Suprapubic skin (tissue), 4 donors: Measurements from ENCODE around the gene ARID1B. TPM values are rescaled to one million over a fixed set of nuclear protein-coding genes. Genes with fewer than 3 reads are reported as not detected.

Experiments
- DNase-seq, 2 donors: peaks; one replicate each; pipeline ENCODE4 v3.0.0-alpha.2; 2019; ENCODE audit warnings: low spot score in 2 of 2
- H3K27ac ChIP-seq: fragments of 200-600 bp; sonication (generic); one replicate; pipeline ENCODE4 v1.5.1; 2019
- H3K27me3 ChIP-seq: fragments of 200-600 bp; sonication (generic); one replicate; pipeline ENCODE4 v1.5.1; 2019
- H3K36me3 ChIP-seq: fragments of 200-600 bp; sonication (generic); one replicate; pipeline ENCODE4 v1.5.1; 2019
- H3K4me1 ChIP-seq: fragments of 200-600 bp; sonication (generic); one replicate; pipeline ENCODE4 v1.5.1; 2019
- H3K4me3 ChIP-seq: fragments of 200-600 bp; sonication (generic); one replicate; pipeline ENCODE4 v1.5.1; 2019; ENCODE audit warnings: mild to moderate bottlenecking
- H3K9me3 ChIP-seq: fragments of 200-600 bp; sonication (generic); one replicate; pipeline ENCODE4 v1.5.1; 2019
- CTCF ChIP-seq, 2 donors: fragments of 200-600 bp in 1 of 2; fragments of 450-650 bp in 1 of 2; sonication (generic) in 1 of 2; IDR thresholded peaks; one replicate each; pipeline ENCODE4 v1.5.1; 2016 to 2019; ENCODE audit warnings: antibody characterized with exemption in 2 of 2, mild to moderate bottlenecking in 1 of 2, moderate library complexity in 1 of 2
- EP300 ChIP-seq: sonication (generic); formaldehyde crosslinking; IDR thresholded peaks from one replicate; pipeline ENCODE4 v1.6.1; 2017; ENCODE audit warnings: antibody characterized with exemption
- POLR2A ChIP-seq, 2 donors: fragments of 450-650 bp; IDR thresholded peaks; one replicate each; pipeline ENCODE4 v1.6.1; 2017; ENCODE audit warnings: antibody characterized with exemption in 2 of 2, mild to moderate bottlenecking in 2 of 2, moderate library complexity in 2 of 2
- POLR2AphosphoS5 ChIP-seq, 3 donors: sonication (generic); formaldehyde crosslinking; IDR thresholded peaks; one replicate each; pipeline ENCODE4 v1.6.1; 2017; ENCODE audit warnings: antibody characterized with exemption in 3 of 3
- WGBS: methylation state at CpG from one replicate; pipeline ENCODE4 v1.1.5; 2018; 5-methylcytosine and 5-hydroxymethylcytosine counted together
- total RNA-seq, 4 donors: library from RNA; depleted of rRNA; stranded (reverse); fragments of >200 nt; gene quantifications; one replicate each; pipeline ENCODE4 v1.1.0, GENCODE V29; 2016

ARID1B gene
- total RNA-seq, 4 donors from 2014 or later, result 102 to 233 (median 129) TPM

GRCh38 chr6:156848123-156848522 lies 70.9 kb downstream of the ARID1B start:
- TF ChIP-seq EP300, result no peak
- no peak for TF ChIP-seq CTCF (IDR thresholded peaks at IDR 0.05)
- TF ChIP-seq POLR2AphosphoS5 (IDR thresholded peaks at IDR 0.05), result no peak
- no peak for TF ChIP-seq POLR2A (IDR thresholded peaks at IDR 0.05)
- no peaks in the 10 kb centered on the region for H3K36me3 ChIP-seq
- no peaks in the 10 kb centered on the region for H3K27me3 ChIP-seq
- no peak overlapping the region for H3K4me3 ChIP-seq
- no peak overlapping the region for H3K27ac ChIP-seq
- no peak for DNase-seq
- H3K9me3 ChIP-seq, result no peaks in the 10 kb centered on the region
- H3K4me1 ChIP-seq, result peaks cover 64% of the 10 kb centered on the region
- 72% methylated on average over 3 of the region's 3 CpGs for WGBS

GRCh38 chr6:156848533-156848932 lies 71.4 kb downstream of the ARID1B start:
- no peak overlapping the region for H3K4me3 ChIP-seq
- H3K36me3 ChIP-seq, result no peaks in the 10 kb centered on the region
- TF ChIP-seq CTCF (IDR thresholded peaks at IDR 0.05) (no peak), POLR2AphosphoS5 (IDR thresholded peaks at IDR 0.05) (no peak), EP300 (no peak), POLR2A (IDR thresholded peaks at IDR 0.05) (no peak)
- no peaks in the 10 kb centered on the region for H3K9me3 ChIP-seq
- DNase-seq, result no peak
- no peaks in the 10 kb centered on the region for H3K27me3 ChIP-seq
- H3K4me1 ChIP-seq, result peaks cover 64% of the 10 kb centered on the region
- no peak overlapping the region for H3K27ac ChIP-seq
- 41% methylated on average over 5 of the region's 5 CpGs for WGBS

GRCh38 chr6:156849806-156850205 lies 72.6 kb downstream of the ARID1B start:
- Histone ChIP-seq H3K4me3 (no peak overlapping the region), H3K27ac (no peak overlapping the region), H3K9me3 (no peaks in the 10 kb centered on the region), H3K27me3 (no peaks in the 10 kb centered on the region), H3K36me3 (no peaks in the 10 kb centered on the region), H3K4me1 (peaks cover 66% of the 10 kb centered on the region)
- TF ChIP-seq CTCF (IDR thresholded peaks at IDR 0.05) (no peak), POLR2A (IDR thresholded peaks at IDR 0.05) (no peak)
- WGBS, result 60% methylated on average over 7 of the region's 7 CpGs
- no peak for DNase-seq

- no peaks in the 10 kb centered on the region for H3K36me3 ChIP-seq
- no peaks in the 10 kb centered on the region for H3K27me3 ChIP-seq
- WGBS, result 89% methylated on average over 3 of the region's 3 CpGs
- H3K4me3 ChIP-seq, result no peak overlapping the region
- TF ChIP-seq POLR2AphosphoS5 (IDR thresholded peaks at IDR 0.05), result no peak
- no peak for TF ChIP-seq CTCF (IDR thresholded peaks at IDR 0.05)
- TF ChIP-seq EP300, result no peak
- TF ChIP-seq POLR2A (IDR thresholded peaks at IDR 0.05), result no peak
- peaks cover 61% of the 10 kb centered on the region for H3K4me1 ChIP-seq
- H3K27ac ChIP-seq, result no peak overlapping the region
- no peaks in the 10 kb centered on the region for H3K9me3 ChIP-seq
- no peak for DNase-seq
Observed at GRCh38 chr6:156850353-156850752, 73.2 kb downstream of the ARID1B start.

GRCh38 chr6:156851454-156851921 lies 74.3 kb downstream of the ARID1B start:
- DNase-seq, result no peak
- TF ChIP-seq POLR2AphosphoS5 (IDR thresholded peaks at IDR 0.05) (no peak), CTCF (IDR thresholded peaks at IDR 0.05) (no peak), EP300 (no peak), POLR2A (IDR thresholded peaks at IDR 0.05) (no peak)
- WGBS, result 16% methylated on average over 3 of the region's 3 CpGs
- H3K4me3 ChIP-seq, result no peak overlapping the region
- H3K27ac ChIP-seq, result no peak overlapping the region
- no peaks in the 10 kb centered on the region for H3K36me3 ChIP-seq
- no peaks in the 10 kb centered on the region for H3K27me3 ChIP-seq
- H3K9me3 ChIP-seq, result no peaks in the 10 kb centered on the region
- H3K4me1 ChIP-seq, result peaks cover 66% of the 10 kb centered on the region
